Upper lobe of left lung (tissue), 4 donors: ENCODE results near the gene UBR2.

Source experiments
- CTCF ChIP-seq, 6 experiments: fragments of 450-650 bp in 4 of 6; fragments of 200-600 bp in 2 of 6; sonication (generic) in 2 of 6; IDR thresholded peaks; one replicate each; pipeline ENCODE4 v1.5.1; 2016 to 2019; ENCODE audit warnings: antibody characterized with exemption in 6 of 6
- EP300 ChIP-seq, 4 donors: sonication (generic); formaldehyde crosslinking; IDR thresholded peaks; one replicate each; pipeline ENCODE4 v1.5.1; 2017; ENCODE audit warnings: antibody characterized with exemption in 4 of 4, control low read depth in 2 of 4
- POLR2A ChIP-seq, 4 donors: fragments of 450-650 bp; IDR thresholded peaks; one replicate each; pipeline ENCODE4 v1.5.1; 2016 to 2017; ENCODE audit warnings: antibody characterized with exemption in 4 of 4, mild to moderate bottlenecking in 2 of 4
- POLR2AphosphoS5 ChIP-seq, 2 donors: sonication (generic); formaldehyde crosslinking; IDR thresholded peaks; one replicate each; pipeline ENCODE4 v1.5.1; 2017; ENCODE audit warnings: antibody characterized with exemption in 2 of 2

- TF ChIP-seq CTCF (IDR thresholded peaks at IDR 0.05) (no peak), POLR2A (IDR thresholded peaks at IDR 0.05) (no peak), POLR2AphosphoS5 (IDR thresholded peaks at IDR 0.05) (no peak), EP300 (IDR thresholded peaks at IDR 0.05) (no peak)
These were observed 7.4 kb upstream of the UBR2 start for GRCh38 chr6:42556462-42556861.
